Fibroblast of skin of scalp (primary cell): ENCODE data around the gene PTPRN2.
"Not testable (repeated sequence)": the region's sequence is repeated elsewhere in the genome, so short reads cannot be mapped to it uniquely, and the experiment has no call there.

Source experiments
- DNase-seq: peaks from one replicate; pipeline ENCODE4 v3.0.0-alpha.2; 2013

PTPRN2 gene

DNA sequence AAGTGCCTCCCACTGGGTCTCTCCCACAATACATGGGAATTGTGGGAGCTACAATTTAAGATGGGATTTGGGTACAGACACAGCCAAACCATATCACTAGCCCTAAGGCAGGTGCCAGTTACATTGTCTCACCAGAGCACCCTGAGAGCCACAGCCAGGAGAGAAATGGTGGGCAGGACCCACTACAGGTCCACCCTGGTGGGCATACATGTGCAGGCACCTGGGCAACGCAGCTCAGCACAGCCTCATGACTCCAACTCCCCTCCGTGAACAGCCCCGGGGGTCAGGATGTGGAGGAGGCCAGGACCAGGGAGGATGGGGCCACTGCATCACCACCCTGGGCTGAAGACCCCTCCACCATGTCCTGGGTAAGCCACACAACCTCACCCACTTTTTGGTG lies 205.7 kb downstream of the PTPRN2 start:
- no peak for DNase-seq

GRCh38 chr7:158378978-158379377 lies 208.6 kb downstream of the PTPRN2 start:
- DNase-seq, result no peak

GRCh38 chr7:158377800-158378623 lies 209.6 kb downstream of the PTPRN2 start:
- DNase-seq, result no peak

DNA sequence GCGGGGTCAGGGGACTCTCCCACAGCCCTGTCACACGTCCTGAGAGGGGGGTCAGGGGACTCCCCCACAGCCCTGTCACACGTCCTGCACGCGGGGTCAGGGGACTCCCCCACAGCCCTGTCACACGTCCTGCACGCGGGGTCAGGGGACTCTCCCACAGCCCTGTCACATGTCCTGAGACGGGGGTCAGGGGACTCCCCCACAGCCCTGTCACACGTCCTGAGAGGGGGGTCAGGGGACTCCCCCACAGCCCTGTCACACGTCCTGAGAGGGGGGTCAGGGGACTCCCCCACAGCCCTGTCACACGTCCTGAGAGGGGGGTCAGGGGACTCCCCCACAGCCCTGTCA lies 210.8 kb downstream of the PTPRN2 start:
- not testable (repeated sequence) for DNase-seq

GRCh38 chr7:158376146-158376838 lies 211.3 kb downstream of the PTPRN2 start:
- not testable (repeated sequence) for DNase-seq

- no peak for DNase-seq
Observed at GRCh38 chr7:158375034-158375433, 212.6 kb downstream of the PTPRN2 start.

DNA sequence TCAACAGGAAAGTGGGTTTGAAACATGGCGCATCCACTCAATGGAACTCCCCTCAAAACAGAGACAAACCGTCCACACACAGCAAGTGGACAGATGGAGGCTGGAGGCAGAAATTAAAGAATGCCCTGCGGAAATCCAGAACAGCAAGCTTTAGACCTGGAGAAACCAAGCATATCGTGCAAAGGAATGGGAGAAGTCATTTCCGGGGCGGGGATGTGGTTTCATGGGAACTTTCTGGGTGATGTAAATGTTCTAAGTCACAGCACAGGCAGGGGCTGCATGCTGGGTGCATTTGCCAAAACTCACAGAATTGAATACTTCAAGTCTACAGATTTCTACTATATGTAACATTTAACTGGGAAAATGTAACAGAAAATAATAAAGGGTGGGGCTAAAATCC lies 213.0 kb downstream of the PTPRN2 start:
- no peak for DNase-seq

DNA sequence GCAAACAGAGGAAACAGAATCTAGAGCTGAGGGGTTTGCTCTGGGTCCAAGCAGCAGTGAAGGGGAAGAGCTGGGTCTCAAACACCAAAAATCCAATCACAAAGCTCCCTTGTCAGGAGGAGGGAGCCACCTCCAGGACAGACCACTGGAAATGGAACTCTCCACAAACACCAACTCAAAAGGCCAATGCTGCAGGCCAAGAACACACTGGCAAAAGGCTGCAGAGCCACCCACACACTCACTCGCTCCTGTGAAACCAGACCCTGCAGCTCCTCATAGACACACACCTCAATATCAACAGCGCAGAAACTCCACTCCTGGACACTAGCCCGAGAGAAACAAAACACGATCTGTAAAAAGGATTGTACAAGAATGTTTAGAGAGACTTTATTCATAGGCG lies 213.5 kb downstream of the PTPRN2 start:
- DNase-seq, result no peak

- DNase-seq, result no peak
Observed at GRCh38 chr7:158373476-158374133, 214.0 kb downstream of the PTPRN2 start.

- DNase-seq, result no peak
Observed at GRCh38 chr7:158372400-158373342, 215.0 kb downstream of the PTPRN2 start.

DNA sequence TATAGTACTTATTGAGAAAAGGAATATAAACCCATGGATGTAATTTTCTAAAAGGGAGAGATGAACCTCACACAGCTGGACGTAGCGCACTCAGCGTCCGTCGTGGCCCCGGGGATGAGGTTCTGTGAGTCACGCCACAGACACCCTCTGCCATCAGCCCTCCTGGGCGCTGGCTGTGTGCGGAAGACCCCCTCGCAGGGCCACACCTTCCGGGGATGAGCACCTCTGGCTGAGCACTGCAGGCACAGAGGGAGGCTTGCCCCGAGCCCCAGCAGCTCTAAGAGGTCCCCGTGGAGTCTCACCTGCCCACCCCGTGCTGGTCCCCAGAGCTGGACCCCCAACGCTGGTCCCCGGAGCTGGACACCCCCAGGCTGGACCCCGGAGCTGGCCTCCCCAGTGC lies 215.8 kb downstream of the PTPRN2 start:
- DNase-seq, result no peak

GRCh38 chr7:158369866-158370265 lies 217.8 kb downstream of the PTPRN2 start:
- DNase-seq, result no peak

- no peak for DNase-seq
Observed at GRCh38 chr7:158369290-158369689, 218.3 kb downstream of the PTPRN2 start.

GRCh38 chr7:158368449-158368848 lies 219.2 kb downstream of the PTPRN2 start:
- DNase-seq, result no peak

- no peak for DNase-seq
Observed at GRCh38 chr7:158367634-158367982, 220.0 kb downstream of the PTPRN2 start.

- DNase-seq, result no peak
Observed at GRCh38 chr7:158366916-158367633, 220.5 kb downstream of the PTPRN2 start.

GRCh38 chr7:158366346-158366745 lies 221.3 kb downstream of the PTPRN2 start:
- no peak for DNase-seq

DNA sequence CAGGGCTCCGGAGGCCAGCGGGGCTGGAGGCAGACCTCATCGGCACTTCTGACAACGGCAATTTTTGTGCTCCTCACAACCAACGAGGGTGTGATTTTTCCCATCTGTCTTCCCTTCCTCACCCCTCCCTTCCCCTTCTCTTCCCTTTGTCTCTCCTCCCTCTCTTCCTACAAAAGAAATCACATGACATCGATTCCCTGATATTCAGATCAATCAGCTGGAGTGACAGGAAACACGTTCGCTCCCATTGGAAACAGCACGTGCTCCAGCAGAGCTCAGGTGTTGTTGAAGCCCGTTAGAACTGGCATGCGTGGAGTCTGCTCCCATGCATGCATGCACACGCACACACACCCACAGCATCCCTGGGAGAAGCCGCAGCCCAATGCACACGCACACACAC lies 222.4 kb downstream of the PTPRN2 start:
- DNase-seq, result no peak

DNA sequence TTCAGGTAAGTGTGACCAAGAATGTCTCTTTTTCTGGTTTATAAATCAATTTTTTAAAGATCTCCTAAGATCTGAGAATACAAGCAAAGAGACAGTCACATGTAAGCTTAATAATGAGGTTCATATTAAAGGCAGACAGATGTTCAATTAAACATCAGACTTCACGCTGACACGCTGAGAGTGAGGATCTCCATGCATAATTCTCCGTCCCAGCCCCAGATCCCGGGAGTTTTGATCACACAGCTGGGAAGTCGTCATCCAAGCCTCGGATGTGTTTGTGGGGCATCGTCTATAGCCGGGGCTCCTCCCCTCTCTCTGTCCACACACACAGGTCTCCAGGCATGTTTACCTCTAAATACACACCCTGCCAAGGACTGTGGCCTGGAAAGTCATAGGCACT lies 223.2 kb downstream of the PTPRN2 start:
- no peak for DNase-seq

DNA sequence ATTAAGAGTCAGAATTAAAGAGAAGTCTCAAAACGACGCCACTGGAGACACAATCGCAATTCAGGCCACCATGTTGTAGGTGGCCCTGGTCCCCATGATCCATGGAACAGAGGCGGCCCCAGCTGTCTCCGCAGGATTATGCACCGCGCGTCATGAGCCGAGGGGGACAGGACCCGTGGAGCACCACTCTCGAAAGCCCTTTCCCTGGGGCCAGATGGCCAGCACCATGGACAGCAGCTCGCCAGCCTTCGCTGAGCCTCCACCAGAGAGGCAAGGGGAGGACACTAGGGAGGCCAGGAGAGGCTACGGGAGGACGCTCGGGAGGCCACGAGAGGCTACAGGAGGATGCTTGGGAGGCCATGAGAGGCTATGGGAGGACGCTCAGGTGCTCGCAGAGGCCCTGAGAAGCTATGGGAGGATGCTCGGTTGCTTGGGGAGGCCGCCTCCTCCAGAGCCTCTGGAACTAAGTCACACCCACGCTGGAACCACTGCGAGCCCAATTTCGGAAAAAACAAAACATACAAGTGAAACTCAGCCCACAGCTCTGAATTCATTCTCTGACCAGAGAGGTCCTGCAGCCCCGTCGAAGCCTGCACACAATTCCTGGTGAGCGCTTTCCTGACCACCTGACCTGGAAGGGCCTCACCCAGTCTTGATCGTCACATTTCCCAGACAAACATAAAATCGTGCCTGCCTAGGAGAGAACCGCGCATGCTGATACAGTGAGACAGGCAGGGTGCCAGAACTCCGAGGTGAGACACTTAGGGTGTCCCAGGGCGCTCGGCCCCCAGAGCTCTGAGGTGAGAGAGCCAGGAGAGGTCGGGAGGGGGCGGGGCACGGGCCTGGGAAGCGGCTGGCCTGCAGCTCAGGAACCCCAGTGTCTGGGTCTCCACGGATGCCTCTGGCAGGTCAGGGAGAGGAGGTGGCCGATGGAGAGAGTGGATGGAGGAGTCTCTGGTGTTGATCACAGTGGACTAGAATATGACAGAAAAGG lies 224.4 kb downstream of the PTPRN2 start:
- DNase-seq, result no peak

- no peak for DNase-seq
Observed at GRCh38 chr7:158362001-158362400, 225.6 kb downstream of the PTPRN2 start.
